Stromal cell of bone marrow (primary cell): ENCODE results near the gene TGFBR2.

Experiments
- DNase-seq: peaks from one replicate; pipeline ENCODE4 v3.0.0-alpha.2; 2012; ENCODE audit warnings: low read depth

TGFBR2 gene

GRCh38 chr3:30720586-30721313 is 114.3 kb downstream of the TGFBR2 start:
- DNase-seq = no peak

- DNase-seq = no peak
These were observed 114.9 kb downstream of the TGFBR2 start for GRCh38 chr3:30721314-30721634.

GRCh38 chr3:30723211-30723610 is 116.8 kb downstream of the TGFBR2 start:
- DNase-seq = no peak

GRCh38 chr3:30724863-30725262 is 118.5 kb downstream of the TGFBR2 start:
- DNase-seq = no peak

GRCh38 chr3:30728143-30728542 is 121.7 kb downstream of the TGFBR2 start:
- DNase-seq = no peak

- no peak for DNase-seq
These were observed 123.1 kb downstream of the TGFBR2 start for GRCh38 chr3:30729512-30729911.

- DNase-seq = no peak
These were observed 123.5 kb downstream of the TGFBR2 start for GRCh38 chr3:30729936-30730335.

- no peak for DNase-seq
These were observed 124.6 kb downstream of the TGFBR2 start for GRCh38 chr3:30730967-30731366.

GRCh38 chr3:30733209-30733608 is 126.8 kb downstream of the TGFBR2 start:
- DNase-seq = no peak

- no peak for DNase-seq
These were observed 127.3 kb downstream of the TGFBR2 start for GRCh38 chr3:30733696-30734095.

GRCh38 chr3:30737743-30738499 is 131.5 kb downstream of the TGFBR2 start:
- DNase-seq = no peak

GRCh38 chr3:30738605-30739004 is 132.2 kb downstream of the TGFBR2 start:
- no peak for DNase-seq

GRCh38 chr3:30741889-30742288 is 135.5 kb downstream of the TGFBR2 start:
- no peak for DNase-seq

GRCh38 chr3:30742796-30743619 is 136.6 kb downstream of the TGFBR2 start:
- DNase-seq = no peak
